ENCODE results near the gene USP3.

The USP3 gene, protein sequence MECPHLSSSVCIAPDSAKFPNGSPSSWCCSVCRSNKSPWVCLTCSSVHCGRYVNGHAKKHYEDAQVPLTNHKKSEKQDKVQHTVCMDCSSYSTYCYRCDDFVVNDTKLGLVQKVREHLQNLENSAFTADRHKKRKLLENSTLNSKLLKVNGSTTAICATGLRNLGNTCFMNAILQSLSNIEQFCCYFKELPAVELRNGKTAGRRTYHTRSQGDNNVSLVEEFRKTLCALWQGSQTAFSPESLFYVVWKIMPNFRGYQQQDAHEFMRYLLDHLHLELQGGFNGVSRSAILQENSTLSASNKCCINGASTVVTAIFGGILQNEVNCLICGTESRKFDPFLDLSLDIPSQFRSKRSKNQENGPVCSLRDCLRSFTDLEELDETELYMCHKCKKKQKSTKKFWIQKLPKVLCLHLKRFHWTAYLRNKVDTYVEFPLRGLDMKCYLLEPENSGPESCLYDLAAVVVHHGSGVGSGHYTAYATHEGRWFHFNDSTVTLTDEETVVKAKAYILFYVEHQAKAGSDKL

DNA sequence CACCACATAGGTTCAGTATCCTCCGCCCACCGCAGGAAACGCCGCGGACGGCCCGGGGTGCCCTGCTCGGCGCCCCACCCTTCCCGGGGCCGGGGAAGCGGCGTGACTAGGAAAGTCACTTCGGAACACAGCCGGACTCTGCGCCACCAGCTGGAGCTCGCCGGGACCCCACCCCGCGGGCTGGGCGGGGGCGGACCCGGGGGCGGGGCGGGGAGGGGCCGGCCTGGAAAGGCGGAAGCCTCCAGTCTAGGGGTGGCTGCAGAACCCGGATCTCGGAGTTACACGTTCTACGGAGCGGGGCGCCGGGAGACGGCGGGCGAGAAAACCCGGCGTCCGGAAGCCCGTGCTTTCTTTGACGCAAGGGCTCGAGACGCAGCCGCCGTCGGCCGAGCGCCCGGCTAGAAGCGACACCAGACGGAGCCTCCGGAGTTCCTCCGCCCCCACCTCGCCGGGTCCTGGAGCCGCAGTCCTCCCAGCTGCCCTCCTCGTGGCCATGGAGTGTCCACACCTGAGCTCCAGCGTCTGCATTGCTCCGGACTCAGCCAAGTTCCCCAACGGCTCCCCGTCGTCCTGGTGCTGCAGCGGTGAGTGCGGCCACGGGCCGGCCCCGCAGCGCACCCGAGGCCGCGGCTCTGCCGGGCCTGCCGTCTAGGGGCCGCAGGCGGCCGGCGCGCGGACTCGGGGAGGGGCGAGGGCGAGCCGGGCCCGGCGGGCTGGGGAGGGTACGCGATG lies at the start of gene USP3:
TSS of gene USP3 (plus strand) at position 347 of the 732 bp plus-strand sequence. CDS start at position 494, 147 bp downstream.
- DNase-seq, result peak; percentile 90

DNA sequence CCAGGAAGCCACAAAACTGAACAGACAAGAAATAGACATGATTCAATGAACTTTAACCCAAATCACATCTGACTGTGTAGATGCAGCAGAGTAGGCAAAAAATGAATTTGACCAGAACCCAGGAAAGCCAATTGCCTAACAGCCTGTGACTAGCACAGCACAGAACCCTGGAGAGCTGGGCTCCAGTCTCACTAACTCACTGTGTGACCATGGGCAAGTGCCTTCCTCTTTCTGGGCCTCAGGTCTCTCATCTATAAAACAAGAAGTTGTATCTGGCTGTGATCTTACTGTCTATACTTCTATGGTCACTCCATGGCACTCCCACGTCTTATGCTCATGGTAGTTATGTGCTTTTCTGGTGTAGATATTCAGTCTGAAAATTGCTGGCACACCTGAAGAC lies 48.1 kb upstream of the USP3 start:
- no peak for DNase-seq

DNA sequence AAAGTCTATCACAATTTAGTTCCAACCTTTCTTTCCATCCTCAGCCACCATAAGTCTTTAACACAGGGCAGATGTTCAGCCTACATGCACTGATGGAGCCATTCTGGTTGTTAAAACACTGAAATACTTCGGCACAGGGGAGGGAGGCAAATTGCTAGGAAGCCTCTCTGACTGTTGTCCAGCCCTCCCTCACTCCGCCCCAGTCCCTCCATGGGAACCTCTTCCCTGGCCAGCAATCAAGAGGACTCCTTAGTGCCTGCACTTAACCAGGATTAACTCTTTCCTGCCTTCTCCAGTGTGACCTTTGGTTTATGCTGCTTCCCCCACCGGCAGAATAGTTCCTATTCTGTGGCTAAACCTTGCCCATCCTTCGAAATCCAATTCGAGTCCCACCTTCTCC lies 47.0 kb upstream of the USP3 start:
- no peak for DNase-seq

DNA sequence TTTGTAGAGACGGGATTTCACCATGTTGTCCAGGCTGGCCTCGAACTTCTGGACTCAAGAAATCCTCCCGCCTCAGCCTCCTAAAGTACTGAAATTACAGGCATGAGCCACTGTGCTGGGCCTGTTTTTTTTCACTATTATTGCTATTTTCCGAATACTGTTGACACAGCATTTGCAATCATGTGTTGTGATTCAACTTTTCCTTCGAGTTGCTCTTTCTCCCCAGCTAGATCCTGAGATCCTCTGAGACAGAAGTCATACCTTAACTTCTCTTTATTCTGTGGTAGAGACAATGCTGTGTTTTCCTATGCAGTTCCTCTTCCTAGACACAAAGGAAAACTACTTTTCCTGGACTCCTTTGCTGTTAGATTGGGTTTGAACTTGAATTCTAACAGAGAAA lies 46.4 kb upstream of the USP3 start:
- no peak for DNase-seq

DNA sequence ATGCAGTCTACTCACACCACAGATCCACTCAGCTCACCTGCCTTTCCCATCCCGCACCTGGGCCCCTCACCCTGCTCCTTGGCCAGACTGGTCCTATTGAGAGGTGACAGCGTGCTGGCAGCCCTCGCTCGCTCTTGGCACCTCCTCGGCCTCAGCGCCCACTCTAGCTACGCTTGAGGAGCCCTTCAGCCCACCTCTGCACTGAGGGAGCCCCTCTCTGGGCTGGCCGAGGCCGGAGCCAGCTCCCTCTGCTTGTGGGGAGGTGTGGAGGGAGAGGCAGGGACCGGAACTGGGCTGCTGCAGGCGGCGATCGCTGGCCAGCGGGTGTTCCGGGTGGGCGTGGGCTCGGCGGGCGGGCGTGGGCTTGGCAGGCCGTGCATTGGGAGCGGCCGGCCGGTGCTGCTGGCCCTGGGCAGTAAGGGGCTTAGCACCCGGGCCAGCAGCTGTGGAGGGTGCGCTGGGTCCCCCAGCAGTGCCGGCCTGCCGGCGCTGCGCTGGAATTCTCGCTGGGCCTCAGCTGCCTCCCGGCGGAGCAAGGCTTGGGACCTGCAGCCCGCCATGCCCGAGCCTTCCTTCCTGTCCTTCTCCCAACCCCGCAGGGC lies 45.5 kb upstream of the USP3 start:
- DNase-seq, result no peak

DNA sequence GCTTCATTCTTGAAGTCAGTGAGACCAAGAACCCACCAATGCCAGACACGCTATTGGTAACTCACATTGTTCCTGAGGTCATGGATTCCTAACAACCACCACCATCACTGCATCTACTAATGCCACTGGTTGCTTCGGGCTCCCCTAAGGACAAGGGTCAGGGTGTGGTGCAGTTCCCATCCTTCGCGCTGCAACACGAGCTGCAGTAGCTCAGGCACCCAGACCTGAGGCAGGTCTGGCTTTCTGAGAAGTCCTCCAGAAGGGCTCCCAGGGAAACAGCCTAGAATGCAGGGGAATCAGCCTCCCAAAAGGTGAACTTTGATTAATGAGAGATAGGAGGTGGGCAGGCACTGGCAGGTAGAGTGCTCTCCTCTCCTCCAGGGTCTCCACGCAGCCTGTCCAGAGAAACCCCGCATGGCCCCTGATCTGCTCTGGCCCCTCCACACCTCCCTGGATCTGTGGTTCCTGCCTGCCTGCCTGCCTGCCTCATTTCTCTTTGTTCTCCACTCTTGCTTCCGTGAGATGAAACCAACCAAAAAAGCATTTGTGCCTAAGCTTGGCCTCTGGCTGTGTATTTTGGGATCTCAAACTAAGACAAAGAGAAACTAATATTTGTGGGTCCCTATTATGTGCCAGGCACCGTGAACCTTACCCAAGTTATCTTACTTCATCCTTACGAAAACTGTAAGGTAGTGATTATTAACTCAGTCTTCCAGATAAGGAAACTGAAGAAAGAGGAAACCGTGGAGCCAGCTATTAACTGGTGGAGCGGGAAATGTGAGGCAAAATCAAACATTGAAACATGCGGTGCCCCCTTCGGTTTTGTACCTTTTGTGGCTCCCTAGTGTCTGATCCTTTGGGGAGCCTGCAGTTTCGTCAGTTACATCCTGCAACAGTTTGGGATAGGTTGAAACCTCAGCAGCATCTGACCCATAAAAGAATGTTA lies 43.9 kb upstream of the USP3 start:
- DNase-seq, result no peak

DNA sequence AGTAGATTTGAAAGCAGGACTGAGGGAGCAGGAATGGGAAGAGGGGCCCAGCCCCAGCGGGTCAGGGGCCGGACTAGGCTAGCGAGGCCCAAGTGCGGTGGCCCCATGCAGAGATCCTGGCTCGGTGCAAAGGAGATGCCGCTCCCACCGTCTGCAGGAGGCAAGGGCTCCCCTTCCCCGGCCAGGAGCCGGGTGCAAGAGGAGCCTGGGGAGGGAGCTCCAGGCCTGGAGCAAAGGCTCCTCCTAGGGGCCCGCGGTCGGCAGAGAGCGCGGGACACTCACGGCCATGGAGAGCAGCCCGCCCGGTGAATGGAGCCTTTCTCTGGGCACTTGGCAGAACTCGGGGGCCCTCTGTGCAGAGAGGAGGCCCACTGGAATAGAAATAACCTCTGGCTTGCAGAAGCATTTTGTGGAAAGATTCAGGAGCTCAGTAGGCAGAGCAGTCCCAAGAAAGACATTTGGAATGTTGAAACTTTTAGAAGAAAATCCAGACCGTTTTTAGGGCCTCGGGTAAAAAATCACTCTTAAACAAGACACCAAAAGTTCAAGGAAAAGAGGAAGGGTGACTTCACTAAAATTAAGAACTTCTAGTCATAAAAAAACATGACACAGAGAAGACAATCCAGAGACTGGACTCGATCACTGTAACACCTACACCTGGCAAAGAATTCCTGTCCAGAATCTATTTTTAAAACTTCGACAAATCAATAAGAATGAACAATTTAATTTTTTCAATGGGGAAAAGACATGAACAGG lies 43.0 kb upstream of the USP3 start:
- DNase-seq, result no peak

DNA sequence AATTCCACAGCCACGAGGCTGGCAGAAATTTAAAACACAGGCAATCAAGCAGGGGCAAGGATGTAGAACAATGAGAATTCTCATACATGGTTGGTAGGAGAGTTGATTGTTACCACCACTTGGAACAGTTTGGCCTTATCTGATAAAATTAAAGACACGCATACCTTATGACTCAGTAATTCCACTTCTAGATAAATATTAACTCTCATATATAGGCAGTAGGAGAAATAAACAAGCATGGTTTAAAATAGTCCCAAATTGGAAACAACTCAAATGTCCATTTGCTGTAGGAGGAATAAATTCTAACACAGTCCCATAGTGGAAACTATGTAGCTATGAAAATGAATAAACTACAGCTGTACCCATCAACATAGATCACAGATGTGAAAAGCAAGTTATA lies 42.3 kb upstream of the USP3 start:
- no peak for DNase-seq

DNA sequence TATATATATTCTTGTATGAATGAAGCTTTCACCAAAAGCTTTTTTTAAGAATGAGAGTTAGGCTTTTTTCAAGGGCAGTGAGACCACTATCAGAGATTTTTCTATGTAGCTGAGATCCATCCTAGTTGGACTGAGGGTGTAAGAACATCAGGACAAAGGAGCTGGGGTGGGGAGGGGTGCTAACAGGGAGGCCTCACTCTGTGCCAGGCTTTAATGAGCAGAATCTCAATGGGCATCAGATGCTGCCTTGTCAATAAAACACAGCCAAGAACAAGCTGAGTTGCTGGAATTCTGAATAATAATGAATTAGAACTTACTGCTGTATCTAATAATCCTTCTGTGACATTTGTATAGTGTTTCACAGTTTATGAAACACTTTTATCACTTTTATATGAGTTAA lies 41.4 kb upstream of the USP3 start:
- peak; percentile 39 for DNase-seq

DNA sequence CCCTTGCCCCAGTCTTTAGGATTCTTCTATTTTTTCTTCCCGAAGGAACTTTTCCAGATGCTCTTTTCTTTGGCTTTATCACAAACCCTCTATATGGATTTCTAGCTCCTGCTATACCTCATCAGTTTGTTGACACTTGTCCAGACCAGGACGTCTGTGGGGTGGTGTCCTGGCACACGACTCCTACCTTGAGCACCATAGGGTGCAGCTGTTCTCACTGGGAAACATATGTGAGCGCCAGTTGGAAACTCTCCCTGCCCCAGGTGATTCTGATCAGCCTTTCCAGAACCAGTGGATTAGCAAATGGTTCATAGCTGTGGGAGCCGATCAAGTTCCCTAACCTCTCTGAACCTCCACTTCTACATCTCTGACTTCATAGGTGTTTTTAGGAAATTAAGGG lies 40.6 kb upstream of the USP3 start:
- DNase-seq, result peak; percentile 26

DNA sequence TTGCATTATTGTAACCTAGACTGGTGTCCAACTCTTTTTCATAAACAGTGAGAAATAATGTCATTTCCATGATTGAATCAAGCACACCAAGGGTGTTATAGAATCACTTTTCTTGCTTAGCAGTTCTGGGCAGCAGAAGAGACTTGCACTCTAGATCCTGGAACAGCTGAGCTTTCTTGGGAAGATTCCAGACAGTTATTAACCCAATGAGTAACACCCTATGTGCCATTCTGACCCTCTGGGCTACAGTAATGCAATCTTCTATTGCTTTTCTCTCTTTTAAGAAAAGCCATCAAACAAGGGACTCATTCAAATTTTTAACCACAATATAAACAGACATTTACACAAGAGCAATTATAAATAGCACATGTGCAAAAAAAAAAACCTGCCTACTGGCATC lies 39.3 kb upstream of the USP3 start:
- DNase-seq, result no peak

DNA sequence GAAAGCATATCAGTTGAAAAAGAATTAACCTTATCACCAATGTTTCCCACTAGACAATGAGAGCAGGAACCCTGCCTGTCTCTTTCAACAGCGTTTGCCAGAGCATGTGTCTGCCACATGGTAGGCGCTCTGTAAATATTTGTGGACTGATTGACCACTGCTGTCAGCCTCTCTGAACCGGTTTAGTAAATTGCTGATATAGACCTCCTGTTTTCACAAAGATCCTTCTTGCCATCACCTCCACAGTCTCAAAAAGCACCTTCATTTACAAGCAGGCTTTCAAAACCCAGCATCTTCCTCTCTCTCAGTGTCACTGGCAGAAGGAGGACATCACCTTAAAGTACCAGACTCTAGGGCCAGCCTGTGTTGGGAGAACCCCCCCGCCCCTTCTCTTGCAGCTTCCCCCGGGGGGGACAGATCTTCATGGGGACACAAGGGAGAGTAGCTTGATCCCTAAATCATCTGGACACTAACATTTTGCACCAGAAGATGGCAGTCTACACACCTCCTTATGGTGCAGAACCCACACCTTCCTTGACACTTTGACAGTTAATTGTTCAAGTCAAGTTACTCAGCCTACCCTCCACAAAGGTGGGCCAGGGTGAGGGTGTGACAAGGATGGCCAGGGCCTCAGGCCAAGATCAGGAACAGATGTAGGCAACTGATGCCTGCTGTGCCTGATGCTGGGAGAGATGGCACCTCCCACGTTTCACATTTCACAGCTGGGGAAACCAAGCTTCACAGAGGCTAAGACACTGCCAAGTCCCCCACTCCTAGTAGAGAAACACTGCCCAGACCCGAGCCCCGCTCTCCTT lies 37.8 kb upstream of the USP3 start:
- peak; percentile 74 for DNase-seq

DNA sequence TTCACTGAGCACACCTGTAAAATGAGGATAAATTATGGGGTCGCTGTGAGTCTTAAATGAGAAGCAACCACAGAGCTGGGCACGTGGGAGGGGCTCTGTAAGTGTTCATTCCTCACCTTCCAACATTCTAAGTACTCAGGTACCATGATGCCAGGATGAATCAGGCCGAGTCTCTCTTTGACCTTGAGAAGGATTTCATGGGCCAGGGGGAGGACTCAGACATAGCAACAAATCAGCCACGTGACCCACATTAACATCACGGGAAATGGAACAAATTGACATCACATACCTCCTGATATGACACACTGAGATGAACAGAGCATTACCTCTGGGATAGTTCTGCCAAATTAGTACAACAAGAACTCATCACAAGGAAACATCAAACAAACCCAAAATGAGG lies 35.2 kb upstream of the USP3 start:
- no peak for DNase-seq

DNA sequence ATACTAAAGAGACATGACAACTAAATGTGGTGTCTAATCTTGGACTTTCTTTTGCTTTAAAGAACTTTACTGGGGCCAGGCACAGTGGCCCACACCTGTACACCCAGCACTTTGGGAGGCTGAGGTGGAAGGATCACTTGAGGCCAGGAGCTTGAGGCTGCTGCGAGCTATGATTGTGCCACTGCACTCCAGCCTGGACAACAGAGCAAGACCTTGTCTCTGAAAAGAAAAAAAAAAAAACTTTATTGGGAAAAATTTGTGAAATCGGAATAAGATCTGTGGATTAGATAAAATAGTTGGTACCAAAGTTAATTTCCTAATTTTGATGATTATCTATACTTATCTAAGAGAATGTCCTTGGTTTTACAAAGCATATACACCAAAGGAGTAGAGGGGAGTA lies 34.4 kb upstream of the USP3 start:
- DNase-seq, result no peak

DNA sequence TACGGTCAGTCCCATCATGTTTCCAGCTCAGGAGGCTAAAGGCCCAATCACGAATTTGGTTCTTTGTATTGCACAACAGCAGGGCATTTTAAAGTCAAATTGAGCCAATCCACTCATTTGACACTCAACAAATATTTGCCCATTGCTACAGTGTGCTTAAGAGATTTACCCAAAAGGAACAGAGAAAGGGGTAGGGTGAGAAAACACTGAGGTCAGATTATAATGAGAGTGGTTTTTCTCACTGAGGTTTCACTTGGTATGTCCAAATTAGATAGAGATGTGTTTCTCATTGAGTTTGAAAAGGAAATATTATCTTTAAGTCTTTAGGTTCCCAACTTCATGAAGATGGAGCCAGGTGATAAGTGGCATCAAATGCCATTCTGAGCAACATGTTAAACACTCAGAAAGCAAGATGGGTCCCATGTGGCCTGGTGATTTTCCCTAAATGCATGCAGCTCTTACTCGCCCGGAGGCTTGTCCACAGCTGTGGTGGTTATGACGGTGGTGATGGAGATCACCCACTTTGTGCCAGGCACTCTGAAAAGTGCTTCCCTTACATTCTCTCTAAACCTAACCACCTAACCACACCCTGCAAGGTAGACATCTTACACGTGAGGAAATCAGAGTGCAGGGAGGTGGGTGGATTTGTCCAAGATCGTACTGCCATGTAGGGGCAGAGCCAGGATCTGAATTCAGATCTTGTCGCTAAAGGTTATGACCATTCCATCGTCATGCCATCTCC lies 31.2 kb upstream of the USP3 start:
- DNase-seq, result peak; percentile 69

DNA sequence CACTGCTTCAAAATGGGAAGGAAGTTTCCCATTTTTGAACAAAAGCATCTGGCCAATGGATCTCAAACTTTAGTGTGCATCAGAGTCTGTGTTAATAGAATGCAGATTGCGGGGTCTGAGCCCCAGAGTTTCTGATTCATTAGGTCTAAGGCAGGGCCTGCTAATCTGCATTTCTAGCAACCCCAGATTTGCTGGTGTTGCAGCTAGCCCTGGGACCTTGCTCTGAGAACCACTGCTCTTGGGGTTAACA lies 30.7 kb upstream of the USP3 start:
- no peak for DNase-seq

DNA sequence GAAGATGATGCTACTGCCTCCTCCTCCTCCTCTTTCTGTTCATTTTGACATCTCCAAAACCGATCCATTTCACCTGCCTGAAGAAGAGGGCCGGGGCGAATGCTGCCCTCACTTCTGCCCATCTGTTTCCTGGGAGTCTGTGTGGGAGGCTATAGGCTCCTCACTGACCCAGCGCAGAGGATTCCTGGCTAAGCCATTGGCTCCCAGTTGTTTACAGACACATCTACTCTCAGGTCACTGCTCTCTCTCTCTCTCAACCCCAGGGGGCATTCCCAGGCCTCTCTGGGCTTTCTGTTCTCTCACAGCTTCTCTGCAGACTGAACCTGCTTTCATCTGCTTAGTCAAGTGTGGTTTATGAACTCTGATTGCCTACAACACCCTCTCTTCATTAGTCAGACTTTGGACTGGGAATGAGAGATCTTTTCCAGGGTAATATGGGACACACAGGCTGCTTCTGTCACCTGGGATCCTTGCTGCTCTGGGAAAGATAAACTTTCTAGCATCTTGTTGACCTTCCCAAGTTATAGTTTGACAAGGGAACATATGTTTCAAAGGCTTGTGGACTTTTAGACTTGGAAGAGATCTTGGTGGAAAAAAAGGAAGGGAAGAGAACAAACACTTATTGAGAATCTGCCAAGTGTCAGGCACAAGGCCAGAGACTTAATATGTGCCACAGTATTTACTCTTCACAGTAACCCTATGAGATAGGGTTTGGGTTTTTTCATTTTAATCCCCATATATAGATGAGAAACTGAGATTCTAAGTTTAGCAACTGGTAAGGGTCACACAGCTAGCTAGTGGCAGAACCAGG lies 30.2 kb upstream of the USP3 start:
- peak; percentile 92 for DNase-seq

DNA sequence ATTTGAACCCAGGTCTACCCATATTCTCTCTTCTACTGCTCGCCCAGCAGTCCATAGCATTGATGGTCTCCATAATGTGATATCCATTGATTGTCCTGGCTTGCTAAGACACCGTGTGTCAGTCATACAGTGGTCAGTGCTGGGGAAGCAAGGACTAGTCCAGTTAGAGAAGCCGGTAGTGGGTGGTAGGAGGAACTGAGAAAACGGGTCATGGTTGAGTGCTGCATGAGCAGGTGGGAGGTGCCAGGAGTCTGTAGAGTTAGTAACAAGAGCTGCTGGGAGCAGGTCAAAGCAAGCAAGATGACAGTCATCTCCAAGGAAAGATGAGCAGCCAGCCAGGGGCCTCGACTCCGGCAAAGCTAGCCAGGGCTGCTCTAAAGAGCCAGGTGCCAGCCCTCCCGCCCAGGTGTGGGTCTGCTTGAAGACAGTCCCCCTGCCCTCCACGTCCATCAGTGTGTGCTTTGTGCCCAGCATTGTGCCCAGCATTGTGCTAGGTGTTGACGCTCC lies 29.5 kb upstream of the USP3 start:
- DNase-seq, result peak; percentile 71

DNA sequence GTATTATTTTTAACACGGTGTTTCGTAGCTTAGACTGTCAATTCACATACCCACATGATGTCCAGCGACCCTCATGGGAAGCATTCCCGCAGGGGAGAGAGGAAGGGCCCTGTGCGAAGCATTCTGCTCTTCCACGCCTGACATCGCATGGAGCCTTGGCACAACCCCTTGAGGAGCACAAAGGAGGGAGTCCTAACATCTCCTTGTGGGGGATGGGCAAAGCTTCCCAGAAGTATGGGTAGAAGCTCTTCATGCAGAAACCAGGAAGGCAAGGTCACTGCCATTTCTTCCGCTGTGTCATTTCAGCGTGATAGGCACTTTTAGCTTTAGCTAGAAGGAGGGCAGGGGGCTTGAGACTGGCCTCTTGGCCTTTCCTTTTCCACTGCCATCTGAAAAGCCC lies 28.7 kb upstream of the USP3 start:
- DNase-seq, result no peak
